OCI-LY7 (cell line): ENCODE data around the gene RGS19. TPM values are rescaled to one million over a fixed set of nuclear protein-coding genes. Genes with fewer than 3 reads are reported as not detected.

Source experiments
- BruUV-seq: library from RNA; stranded (reverse); fragments of 400-500 nt; replicated peaks from 2 replicates; lab custom pipeline; 2021; lab: Mats Ljungman, UMichigan
- CTCF ChIA-PET: fragments of 300-600 bp; sonication (Branson Sonifier 250); formaldehyde crosslinking; loops from one replicate; lab custom pipeline; 2022; ENCODE audit warnings: antibody characterized with exemption; ENCODE audit not compliant: unreplicated experiment; lab: Charles Lee
- POLR2A ChIA-PET: fragments of 300-600 bp; sonication (Branson Sonifier 250); formaldehyde crosslinking; loops from one replicate; lab custom pipeline; 2022; ENCODE audit warnings: antibody characterized with exemption; lab: Charles Lee
- DNase-seq: peaks from one replicate; pipeline ENCODE4 v3.0.0-alpha.2; 2015; ENCODE audit warnings: low spot score
- H2AFZ ChIP-seq: fragments of 200-600 bp; sonication (generic), shearing (Covaris generic); 2 replicates; pipeline ENCODE4 v1.6.1; 2014; ENCODE audit warnings: mild to moderate bottlenecking, antibody characterized with exemption, low read length, moderate library complexity
- H3K27ac ChIP-seq: fragments of 200-600 bp; sonication (generic); 2 replicates; pipeline ENCODE4 v1.5.1; 2014; ENCODE audit warnings: mixed run types, low read depth, mild to moderate bottlenecking, moderate library complexity, low read length, inconsistent platforms; ENCODE audit not compliant: poor library complexity, severe bottlenecking
- H3K36me3 ChIP-seq: fragments of 200-600 bp; sonication (generic); 2 replicates; pipeline ENCODE4 v1.6.1; 2014; ENCODE audit warnings: mild to moderate bottlenecking, antibody characterized with exemption, low read length, moderate library complexity, mixed read lengths; ENCODE audit not compliant: insufficient read depth
- H3K4me1 ChIP-seq: fragments of 200-600 bp; sonication (generic); 2 replicates; pipeline ENCODE4 v1.5.1; 2014; ENCODE audit warnings: mild to moderate bottlenecking, low read length; ENCODE audit not compliant: insufficient read depth, poor library complexity, severe bottlenecking
- H3K4me2 ChIP-seq: fragments of 200-600 bp; sonication (generic); 2 replicates; pipeline ENCODE4 v1.6.1; 2014; ENCODE audit warnings: mild to moderate bottlenecking, low read length
- H3K4me3 ChIP-seq: fragments of 200-600 bp; sonication (generic); 2 replicates; pipeline ENCODE4 v1.5.1; 2014; ENCODE audit warnings: mild to moderate bottlenecking, low read depth, low read length; ENCODE audit not compliant: poor library complexity, severe bottlenecking
- H3K79me2 ChIP-seq: fragments of 200-600 bp; sonication (generic); 2 replicates; pipeline ENCODE4 v1.6.1; 2016; ENCODE audit warnings: low read depth, mild to moderate bottlenecking, low read length, moderate library complexity, mixed read lengths; ENCODE audit not compliant: insufficient read depth
- H3K9me2 ChIP-seq: fragments of 200-600 bp; sonication (generic); 2 replicates; pipeline ENCODE4 v1.6.1; 2016; ENCODE audit warnings: mild to moderate bottlenecking, low read length, mixed read lengths; ENCODE audit not compliant: insufficient read depth
- H3K9me3 ChIP-seq: fragments of 200-600 bp; sonication (generic); 2 replicates; pipeline ENCODE4 v1.6.1; 2014; ENCODE audit warnings: mild to moderate bottlenecking, mixed run types, low read length, mixed read lengths
- H4K20me1 ChIP-seq: fragments of 200-600 bp; sonication (generic); 2 replicates; pipeline ENCODE4 v1.6.1; 2014; ENCODE audit warnings: mild to moderate bottlenecking, antibody characterized with exemption, low read length, moderate library complexity, mixed read lengths; ENCODE audit not compliant: insufficient read depth
- CTCF ChIP-seq: fragments of 200-600 bp; sonication (generic); conservative IDR thresholded peaks from 2 replicates; pipeline ENCODE4 v1.5.1; 2014; ENCODE audit warnings: mild to moderate bottlenecking, antibody characterized with exemption, low read length, moderate library complexity, mixed read lengths
- EZH2phosphoT487 ChIP-seq: fragments of 200-600 bp; sonication (generic); IDR thresholded peaks from 2 replicates; pipeline ENCODE4 v1.6.1; 2018; ENCODE audit warnings: low read depth, borderline replicate concordance, mild to moderate bottlenecking, mixed run types, antibody characterized with exemption, low read length, moderate library complexity, mixed read lengths
- intact Hi-C: fragments of 100-400 bp; cut with micrococcal nuclease; formaldehyde crosslinking; loops from one replicate; pipeline ENCODE4 v1.10.0; 2022; ENCODE audit not compliant: unreplicated experiment
- total RNA-seq, 2 experiments: library from RNA; depleted of rRNA in 1 of 2; stranded (reverse); fragments of >200 nt in 1 of 2; shearing (Covaris generic) in 1 of 2; gene quantifications; 2 replicates each; pipeline ENCODE4 v1.2.3, GENCODE V29; 2014 to 2022

Gene RGS19
- total RNA-seq, 2 experiments from 2014 or later, result 69.4 to 106 TPM

- TF ChIP-seq EZH2phosphoT487 (no peak), CTCF (no peak)
- Histone ChIP-seq H3K36me3 (peaks cover 94% of the 10 kb centered on the region), H2AFZ (no peak overlapping the region), H3K9me3 (no peaks in the 10 kb centered on the region), H4K20me1 (no peaks in the 10 kb centered on the region), H3K79me2 (no peaks in the 10 kb centered on the region), H3K27ac (no peak overlapping the region), H3K4me1 (no peaks in the 10 kb centered on the region), H3K9me2 (no peaks in the 10 kb centered on the region), H3K4me3 (no peak overlapping the region), H3K4me2 (no peak overlapping the region)
- ChIA-PET POLR2A (no interaction called here), CTCF (no interaction called here)
- no peak for DNase-seq
- intact Hi-C loops, result no loop called here
- no TSS peak for BruUV-seq
These were observed 51.2 kb downstream of the RGS19 start for GRCh38 chr20:64027981-64028685.

GRCh38 chr20:64025826-64026412 lies 53.4 kb downstream of the RGS19 start:
- POLR2A ChIA-PET, result no interaction called here
- H3K36me3 ChIP-seq, result peaks cover 98% of the 10 kb centered on the region
- TF ChIP-seq EZH2phosphoT487 (no peak), CTCF (no peak)
- no peaks in the 10 kb centered on the region for H3K9me2 ChIP-seq
- intact Hi-C loops, result no loop called here
- no peak overlapping the region for H3K4me3 ChIP-seq
- H3K4me2 ChIP-seq, result no peak overlapping the region
- H3K9me3 ChIP-seq, result no peaks in the 10 kb centered on the region
- no TSS peak for BruUV-seq
- H2AFZ ChIP-seq, result no peak overlapping the region
- no peaks in the 10 kb centered on the region for H4K20me1 ChIP-seq
- H3K27ac ChIP-seq, result no peak overlapping the region
- DNase-seq, result no peak
- CTCF ChIA-PET, result no interaction called here
- H3K4me1 ChIP-seq, result no peaks in the 10 kb centered on the region
- no peaks in the 10 kb centered on the region for H3K79me2 ChIP-seq
